ENCODE data around the gene CES5A.
"Not testable (repeated sequence)": the region's sequence is repeated elsewhere in the genome, so short reads cannot be mapped to it uniquely, and the experiment has no call there.

Gene CES5A, protein sequence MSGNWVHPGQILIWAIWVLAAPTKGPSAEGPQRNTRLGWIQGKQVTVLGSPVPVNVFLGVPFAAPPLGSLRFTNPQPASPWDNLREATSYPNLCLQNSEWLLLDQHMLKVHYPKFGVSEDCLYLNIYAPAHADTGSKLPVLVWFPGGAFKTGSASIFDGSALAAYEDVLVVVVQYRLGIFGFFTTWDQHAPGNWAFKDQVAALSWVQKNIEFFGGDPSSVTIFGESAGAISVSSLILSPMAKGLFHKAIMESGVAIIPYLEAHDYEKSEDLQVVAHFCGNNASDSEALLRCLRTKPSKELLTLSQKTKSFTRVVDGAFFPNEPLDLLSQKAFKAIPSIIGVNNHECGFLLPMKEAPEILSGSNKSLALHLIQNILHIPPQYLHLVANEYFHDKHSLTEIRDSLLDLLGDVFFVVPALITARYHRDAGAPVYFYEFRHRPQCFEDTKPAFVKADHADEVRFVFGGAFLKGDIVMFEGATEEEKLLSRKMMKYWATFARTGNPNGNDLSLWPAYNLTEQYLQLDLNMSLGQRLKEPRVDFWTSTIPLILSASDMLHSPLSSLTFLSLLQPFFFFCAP

DNA sequence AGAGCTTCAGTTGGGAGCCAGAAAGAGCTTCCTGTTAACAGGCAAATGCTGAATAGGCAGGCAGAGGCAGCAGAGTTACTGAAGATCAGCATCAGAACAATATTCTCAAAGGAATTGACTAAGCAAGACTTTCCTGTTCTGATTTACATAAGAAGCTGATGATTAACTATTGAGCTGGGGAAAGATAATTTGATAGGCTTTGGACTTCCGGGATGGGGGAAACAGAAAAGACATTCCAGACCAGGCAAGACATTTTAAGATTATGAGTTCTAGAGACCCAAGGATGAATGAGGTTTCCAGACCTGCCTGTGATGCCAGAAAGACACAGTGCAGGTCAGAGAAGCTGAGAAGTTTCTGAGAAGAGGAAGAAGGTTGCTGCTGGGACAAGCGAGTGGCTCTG is at the start of gene CES5A:
TSS of gene CES5A (minus strand) at position 101 of the 400 bp plus-strand sequence. CDS start 152 bp downstream, outside the sequence.
- DNase-seq, result no peak

DNA sequence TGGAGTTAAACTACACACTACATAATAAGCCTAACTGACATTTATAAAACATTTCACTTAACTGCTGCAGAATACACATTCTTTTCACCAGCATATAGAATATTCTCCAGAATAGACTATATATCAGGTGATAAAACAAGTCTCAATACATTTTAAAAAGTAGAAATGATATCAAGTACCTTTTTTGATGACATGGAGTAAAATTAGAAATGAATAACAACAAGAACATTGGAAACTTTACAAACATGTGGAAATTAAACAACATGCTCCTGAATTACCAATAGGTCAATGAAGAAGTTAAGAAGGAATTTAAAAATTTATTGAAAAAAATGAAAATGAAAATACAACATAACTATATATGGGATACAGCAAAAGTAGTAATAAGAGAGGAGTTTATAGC is 47.5 kb upstream of the CES5A start:
- no peak for DNase-seq

- DNase-seq, result no peak
Measured at GRCh38 chr16:55917373-55918160, 42.4 kb upstream of the CES5A start.

DNA sequence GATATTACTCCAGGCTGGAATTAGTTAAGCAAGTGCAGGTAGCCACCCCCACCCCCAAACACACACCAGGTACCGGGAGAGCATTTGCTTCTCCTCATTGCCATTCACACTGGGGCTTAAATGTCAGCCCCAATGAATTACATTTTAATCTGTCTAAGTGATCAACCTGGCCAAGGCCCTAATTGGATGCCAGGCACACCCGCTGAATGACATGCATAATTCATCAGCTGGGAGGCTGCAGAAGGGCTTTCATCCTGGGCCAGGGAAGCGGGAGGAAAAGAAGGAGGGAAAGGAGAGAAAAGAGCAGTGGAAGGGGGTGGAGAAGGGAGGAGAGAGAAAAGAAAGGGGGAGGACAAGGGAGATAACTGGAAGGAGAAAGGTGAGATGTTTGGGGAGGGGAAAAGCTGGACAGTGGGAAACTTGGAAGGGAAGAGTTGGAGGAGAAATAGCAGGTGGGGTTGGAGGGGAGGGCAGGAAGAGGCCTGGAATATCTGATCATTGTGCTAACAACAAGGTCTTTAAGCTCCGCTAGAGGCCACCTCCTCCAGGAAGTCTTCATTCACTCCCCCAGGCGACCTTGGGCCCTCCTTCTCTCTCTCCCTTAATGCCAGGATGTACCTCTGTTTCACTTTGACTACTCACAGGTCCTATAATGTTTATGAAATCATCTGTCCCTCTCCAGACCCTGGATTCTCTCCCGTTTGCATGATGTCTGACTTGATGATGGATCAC is 40.1 kb upstream of the CES5A start:
- DNase-seq, result no peak

DNA sequence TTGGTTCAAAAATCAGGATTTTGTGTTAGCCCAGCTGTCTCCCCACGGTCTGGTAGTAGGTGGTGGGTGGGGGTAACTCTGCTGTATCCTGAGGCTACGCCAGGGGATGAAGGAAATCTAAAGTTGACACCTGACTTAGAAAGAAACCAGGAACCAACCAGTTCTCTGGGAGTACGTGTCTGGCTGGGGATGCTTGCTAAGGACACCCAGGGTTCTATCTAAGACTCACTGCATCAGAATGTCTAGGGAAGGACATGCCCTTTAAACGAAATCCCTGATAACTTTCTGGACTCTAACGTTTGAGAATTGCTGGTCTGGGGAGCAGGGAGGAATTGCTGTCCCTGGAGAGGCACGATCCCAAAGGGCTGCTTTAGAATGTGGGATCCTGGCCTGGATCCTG is 39.2 kb upstream of the CES5A start:
- no peak for DNase-seq

DNA sequence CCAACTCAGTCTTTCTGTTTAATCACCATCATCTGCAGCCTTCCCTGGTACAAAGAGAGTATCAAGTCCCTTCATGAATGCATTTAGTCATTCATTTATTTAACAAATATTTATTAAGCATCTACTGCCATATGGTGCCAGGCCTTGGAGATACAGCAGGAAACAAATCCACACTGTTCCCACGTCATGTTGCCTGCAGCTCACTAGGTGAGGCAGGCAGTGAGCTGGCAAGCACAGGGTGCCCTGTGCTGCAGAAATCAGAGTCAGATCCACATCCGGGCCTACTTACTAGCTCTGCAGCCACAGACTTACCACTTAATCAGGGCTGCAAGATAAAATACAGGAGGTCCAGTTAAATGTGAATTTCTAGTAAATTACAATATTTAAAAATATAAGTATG is 38.5 kb upstream of the CES5A start:
- DNase-seq, result no peak

DNA sequence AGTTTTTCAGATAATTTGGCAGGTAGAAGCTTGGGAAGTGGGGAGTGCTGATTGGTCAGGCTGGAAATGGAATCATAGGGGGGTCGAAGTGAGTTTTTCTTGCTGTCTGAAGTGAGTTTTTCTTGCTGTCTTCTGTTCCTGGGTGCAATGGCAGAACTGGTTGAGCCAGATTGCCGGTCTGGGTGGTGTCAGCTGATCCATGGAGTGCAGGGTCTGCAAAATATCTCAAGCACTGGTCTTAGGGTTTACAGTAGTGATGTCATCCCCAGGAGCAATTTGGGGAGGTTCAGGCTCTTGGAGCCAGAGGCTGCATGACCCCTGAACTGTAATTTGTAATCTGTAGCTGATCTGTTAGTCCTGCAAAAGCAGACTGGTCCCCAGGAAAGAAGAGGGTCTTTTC is 37.9 kb upstream of the CES5A start:
- DNase-seq, result not testable (repeated sequence)

- no peak for DNase-seq
Measured at GRCh38 chr16:55912022-55912421, 36.8 kb upstream of the CES5A start.

- DNase-seq, result no peak
Measured at GRCh38 chr16:55911616-55912015, 36.4 kb upstream of the CES5A start.

DNA sequence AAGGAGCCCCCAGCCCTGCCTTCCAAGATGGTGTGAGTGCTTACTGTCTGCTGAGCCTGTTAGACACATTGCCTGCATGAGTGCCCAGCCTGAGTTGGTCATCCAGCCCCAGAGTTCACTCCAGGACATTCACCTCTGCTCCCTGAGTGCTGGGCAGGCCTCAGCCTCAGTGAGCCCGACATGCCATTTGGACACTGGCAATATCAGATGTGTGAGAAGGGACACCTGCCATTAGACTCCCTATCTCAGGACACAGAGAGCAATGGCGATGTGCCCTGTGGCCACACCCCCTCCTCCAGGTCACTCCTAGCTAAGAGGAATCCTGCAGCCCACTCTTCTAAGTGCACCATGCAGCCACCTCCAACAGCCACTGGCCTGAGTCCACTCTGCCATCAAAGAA is 34.7 kb upstream of the CES5A start:
- DNase-seq, result no peak

GRCh38 chr16:55908641-55909040 is 33.5 kb upstream of the CES5A start:
- DNase-seq, result no peak

DNA sequence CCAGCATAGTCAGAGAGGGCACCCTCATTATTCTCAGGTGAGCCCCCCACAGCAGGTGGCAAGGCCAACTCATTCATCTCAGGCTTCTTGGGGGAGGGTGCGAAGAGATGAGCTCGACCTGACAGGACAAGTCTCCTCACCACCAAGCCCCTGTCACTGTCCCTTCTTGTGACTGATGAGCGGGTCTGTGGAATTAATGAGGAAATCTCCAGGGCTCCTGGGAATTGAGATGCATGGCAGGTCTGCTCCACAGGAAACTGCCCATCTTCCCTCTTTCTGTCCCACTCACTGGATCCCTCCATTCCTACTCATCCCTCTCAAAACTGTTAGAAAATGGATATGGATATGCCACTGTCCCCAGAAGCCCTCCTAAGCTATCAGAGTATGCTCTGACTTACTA is 32.5 kb upstream of the CES5A start:
- DNase-seq, result no peak

- no peak for DNase-seq
Measured at GRCh38 chr16:55906123-55906522, 30.9 kb upstream of the CES5A start.

DNA sequence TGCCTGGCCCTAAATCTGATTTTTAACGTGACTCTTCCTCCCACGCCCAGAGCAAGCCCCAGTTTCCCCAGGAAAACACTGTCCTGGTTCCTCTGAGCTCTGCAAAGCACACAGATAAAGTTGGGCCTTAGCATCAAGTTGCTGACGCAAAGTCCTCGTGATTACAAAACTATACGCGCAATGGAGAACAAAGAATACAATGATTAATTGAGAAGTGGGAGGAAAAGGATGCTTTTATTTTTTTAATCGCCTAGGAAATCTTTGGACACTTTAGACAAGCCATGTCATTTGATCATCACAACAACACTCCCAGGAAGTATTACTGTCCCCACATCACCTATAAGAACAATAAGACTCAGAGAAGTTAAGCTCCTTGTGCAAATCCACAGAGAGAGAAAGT is 30.5 kb upstream of the CES5A start:
- no peak for DNase-seq

DNA sequence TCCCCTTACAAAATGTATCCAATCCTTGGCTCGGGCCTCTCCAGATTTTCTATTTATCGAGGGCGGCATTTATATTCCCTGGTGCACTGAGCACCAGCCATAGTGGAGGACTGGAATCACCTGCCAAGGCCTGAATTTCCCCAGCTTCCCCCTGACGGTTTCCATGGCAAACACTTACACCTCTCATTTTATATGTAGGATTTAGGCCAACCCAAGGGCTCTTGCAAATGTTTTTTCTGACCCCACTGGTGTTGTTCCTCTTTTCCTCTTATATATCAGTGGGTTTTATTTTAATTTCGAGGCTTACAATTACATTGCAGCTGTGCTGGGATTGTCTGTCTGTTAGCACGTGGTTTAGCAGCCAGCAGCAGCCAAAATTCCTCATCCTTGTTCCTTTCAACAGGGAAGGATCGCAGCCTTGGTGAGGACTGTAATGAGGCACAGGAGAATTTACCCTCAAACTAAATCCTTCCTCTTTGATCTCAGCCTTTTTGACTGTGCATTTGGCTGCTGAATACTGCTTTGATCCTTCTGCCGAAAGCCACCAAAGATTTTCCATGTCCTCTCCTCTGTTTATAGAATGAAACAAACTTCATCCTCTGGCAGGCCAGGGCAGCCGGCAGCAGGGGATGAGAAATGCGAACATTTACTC is 26.5 kb upstream of the CES5A start:
- no peak for DNase-seq

DNA sequence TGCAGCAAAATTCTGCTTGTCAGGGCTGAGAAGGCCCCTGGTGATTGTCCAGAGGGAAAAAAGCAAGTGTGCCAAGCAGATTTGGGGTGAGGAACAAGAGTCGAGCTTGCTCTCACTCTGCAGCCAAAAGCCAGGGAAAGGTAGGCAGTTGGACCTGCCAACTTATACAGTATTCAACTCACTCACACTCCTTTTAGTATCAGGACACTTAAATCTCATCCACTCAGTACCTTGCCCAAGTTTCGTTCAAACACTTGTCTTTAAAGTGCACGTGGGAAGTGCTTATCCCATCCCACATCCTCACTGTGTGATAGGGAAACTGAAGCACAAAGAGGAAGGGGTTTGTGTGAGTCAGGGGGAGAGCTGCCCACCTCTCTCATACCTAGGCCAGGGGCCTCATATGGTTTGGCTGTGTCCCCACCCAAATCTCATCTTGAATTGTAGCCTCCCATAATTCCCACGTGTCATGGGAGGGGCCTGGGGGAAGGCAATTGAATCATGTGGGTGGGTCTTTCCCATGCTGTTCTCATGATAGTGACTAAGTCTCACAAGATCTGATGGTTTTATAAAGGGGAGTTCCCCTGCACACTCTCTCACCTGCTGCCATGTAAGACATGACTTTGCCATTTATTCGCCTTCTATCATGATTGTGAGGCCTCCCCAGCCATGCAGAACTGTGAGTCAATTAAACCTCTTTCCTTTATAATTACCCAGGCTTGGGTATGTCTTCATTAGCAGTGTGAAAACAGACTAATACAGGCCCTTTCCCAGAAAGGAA is 25.6 kb upstream of the CES5A start:
- DNase-seq, result no peak

DNA sequence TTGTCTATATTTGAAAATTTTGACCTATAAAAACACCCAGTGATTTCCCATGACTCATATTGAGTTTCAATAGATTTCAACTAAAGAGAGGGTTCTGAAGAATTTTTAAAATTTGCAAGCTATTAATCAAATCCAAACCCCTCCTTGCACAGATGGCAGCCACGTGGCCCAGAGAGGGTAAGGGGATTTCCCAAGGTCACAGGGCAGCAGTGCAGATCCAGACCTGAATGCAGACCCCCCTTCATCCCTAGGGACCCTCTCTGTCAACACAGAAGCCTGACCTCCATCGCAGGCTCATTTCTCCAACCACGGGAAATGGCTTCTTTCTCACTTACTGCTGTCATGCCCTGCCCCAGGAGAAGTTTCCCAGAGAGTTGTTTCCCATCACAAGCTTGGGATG is 24.7 kb upstream of the CES5A start:
- DNase-seq, result no peak

GRCh38 chr16:55898592-55898991 is 23.4 kb upstream of the CES5A start:
- DNase-seq, result no peak

GRCh38 chr16:55892821-55893220 is 17.6 kb upstream of the CES5A start:
- no peak for DNase-seq

DNA sequence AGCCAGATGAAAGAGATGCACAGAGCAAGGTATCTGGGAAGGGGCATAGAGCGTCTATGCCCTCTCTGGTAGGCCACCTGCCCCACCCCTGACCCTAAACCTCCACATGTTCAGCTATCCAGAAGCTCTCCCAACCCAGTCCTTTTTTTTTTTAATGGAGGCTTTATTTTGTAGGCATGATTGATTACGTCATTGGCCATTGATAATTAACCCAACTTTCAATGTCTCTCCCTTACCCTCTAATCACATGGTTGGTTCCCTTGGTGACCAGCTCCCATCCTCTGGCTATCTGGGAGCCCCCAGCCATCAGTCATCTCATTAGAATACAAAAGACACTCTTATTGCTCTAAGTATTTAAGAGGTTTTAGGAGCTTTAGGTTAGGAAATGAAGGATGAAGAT is 14.3 kb upstream of the CES5A start:
- no peak for DNase-seq

DNA sequence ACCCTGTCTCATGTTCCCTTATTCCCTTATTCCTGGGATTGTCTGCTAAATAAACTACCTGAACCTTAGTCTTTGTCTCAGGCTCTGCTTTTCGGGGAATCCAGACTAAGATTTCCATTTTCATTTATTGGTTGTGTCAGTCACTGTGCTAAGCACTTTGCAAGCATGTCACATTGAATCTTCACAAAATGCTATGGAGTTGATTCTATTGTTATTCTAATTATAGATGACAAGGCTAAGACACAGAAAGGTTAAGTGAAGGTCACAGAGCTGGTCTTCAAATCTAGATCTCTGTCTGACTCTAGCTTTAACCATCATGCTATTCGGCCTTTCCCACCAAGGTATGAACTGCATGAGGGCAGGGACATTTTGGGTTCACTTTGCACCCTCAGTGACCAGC is 13.4 kb upstream of the CES5A start:
- no peak for DNase-seq

DNA sequence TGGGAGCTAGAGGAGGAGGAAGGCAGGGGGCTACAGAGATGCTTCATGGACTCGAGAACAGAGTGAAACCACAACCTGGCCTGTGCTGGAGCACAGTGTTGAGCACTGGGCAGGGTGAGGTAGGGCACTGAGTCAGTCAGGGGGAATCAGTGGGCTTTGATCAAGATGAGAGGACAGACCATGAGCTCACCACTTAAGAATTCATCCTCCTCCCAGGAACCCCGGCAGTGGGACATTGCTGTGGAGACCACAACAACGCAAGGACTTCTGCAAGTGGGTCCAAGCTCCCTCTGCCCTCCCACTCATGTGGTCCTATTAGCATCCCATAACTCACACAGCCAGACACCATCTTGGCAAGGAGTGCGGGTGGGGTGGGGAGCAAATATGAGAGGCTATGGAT is 1.7 kb upstream of the CES5A start:
- no peak for DNase-seq

Data from GF-D8 (cell line).